ENCODE results near the gene CSF2RB.
"Not testable (repeated sequence)": the region's sequence is repeated elsewhere in the genome, so short reads cannot be mapped to it uniquely, and the experiment has no call there.

Gene CSF2RB

GRCh38 chr22:36979016-36979910, 65.8 kb downstream of the CSF2RB start:
- FAIRE-seq (no peak), DNase-seq (ENCODE audit: insufficient read length, low spot score) (no peak)
- no peak for TF ChIP-seq CTCF (IDR thresholded peaks at IDR 0.05; ENCODE audit: insufficient read depth, missing control alignments)

GRCh38 chr22:36981247-36981775, 67.9 kb downstream of the CSF2RB start:
- DNase-seq (ENCODE audit: insufficient read length, low spot score): no peak
- TF ChIP-seq CTCF (IDR thresholded peaks at IDR 0.05; ENCODE audit: insufficient read depth, missing control alignments): no peak
- FAIRE-seq: no peak

GRCh38 chr22:36982136-36982535, 68.7 kb downstream of the CSF2RB start:
- no peak for FAIRE-seq
- no peak for DNase-seq (ENCODE audit: insufficient read length, low spot score)
- TF ChIP-seq CTCF (IDR thresholded peaks at IDR 0.05; ENCODE audit: insufficient read depth, missing control alignments): peak; percentile 14

DNA sequence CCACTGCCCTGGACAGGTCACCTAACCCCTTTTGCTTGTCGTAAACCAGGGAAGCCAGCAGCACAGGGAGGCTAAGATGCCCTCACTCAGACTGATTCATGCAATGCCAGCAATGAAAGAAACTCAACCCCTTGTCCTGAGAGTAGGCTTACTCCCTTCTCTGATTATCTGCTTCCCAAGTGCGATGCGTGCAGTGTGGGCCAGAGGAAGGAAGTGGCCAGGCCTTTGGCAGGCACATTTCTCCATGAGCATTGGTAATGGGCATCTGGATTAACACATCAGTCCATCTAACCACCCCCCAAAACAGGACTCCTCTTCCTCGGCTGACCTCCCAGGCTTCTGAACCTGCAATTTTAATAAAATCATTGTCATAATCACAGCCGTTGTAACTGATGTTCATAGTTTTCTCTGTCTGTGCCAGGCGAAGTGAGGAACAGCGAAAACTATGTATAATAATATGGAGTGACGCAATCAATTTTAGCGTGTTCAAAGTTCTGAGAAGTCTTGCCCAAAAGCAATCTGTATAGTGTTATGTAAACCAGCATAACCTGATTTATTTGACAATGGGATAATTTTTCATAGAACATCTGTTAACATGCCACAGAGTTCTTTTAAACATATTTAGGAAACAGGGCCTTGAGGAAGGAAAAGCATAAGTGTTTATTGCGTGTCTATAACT, 71.9 kb downstream of the CSF2RB start:
- DNase-seq (ENCODE audit: insufficient read length, low spot score): no peak
- no peak for FAIRE-seq
- TF ChIP-seq CTCF (IDR thresholded peaks at IDR 0.05; ENCODE audit: insufficient read depth, missing control alignments): no peak

- no peak for FAIRE-seq
- DNase-seq (ENCODE audit: insufficient read length, low spot score): no peak
- TF ChIP-seq CTCF (IDR thresholded peaks at IDR 0.05; ENCODE audit: insufficient read depth, missing control alignments): peak; percentile 41
These were observed 72.9 kb downstream of the CSF2RB start for GRCh38 chr22:36986242-36986821.

- TF ChIP-seq CTCF (IDR thresholded peaks at IDR 0.05; ENCODE audit: insufficient read depth, missing control alignments): no peak
- no peak for DNase-seq (ENCODE audit: insufficient read length, low spot score)
- FAIRE-seq: no peak
These were observed 74.8 kb downstream of the CSF2RB start for GRCh38 chr22:36988075-36988832.

- DNase-seq (ENCODE audit: insufficient read length, low spot score); FAIRE-seq: not testable (repeated sequence)
These were observed 75.6 kb downstream of the CSF2RB start for GRCh38 chr22:36989012-36989411.

Data from D721Med (cell line).